Forelimb muscle (tissue), 1 donor: Measurements from ENCODE around the gene GALNT18. TPM values are rescaled to one million over a fixed set of nuclear protein-coding genes. Genes with fewer than 3 reads are reported as not detected.

Experiments used
- DNase-seq: peaks from one replicate; pipeline ENCODE4 v3.0.0-alpha.2; 2013; ENCODE audit warnings: low read depth
- polyA plus RNA-seq: library from polyadenylated mRNA; unstranded; fragments of 120-200 nt; gene quantifications from one replicate; pipeline ENCODE4 v1.2.1, GENCODE V29; 2013; ENCODE audit not compliant: insufficient read length

GALNT18 gene
- polyA plus RNA-seq, 1 donor = 10.0 TPM

GRCh38 chr11:11411401-11411985 is 210.3 kb downstream of the GALNT18 start:
- DNase-seq = no peak

DNA sequence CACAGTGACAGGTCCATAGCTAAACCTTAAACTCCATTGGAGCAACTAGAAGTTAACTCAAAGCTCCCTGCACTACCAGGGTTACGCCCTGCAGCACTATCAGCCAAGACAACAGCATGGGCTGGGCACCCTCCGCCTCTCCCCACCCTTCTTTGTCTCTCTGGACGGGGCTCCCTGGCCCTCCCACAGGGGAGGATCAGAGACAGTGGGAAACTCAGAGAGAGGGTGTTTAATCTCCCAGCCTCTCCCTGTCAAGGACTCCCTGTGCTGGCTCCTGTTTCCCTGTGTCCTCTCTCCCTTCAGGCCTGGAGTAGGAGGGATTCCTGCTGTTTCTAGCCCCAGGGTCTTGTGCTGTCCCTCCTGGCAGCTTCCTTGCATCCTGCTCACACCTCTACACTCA is 211.9 kb downstream of the GALNT18 start:
- DNase-seq = no peak

- no peak for DNase-seq
Observed at GRCh38 chr11:11409224-11409623, 212.6 kb downstream of the GALNT18 start.

DNA sequence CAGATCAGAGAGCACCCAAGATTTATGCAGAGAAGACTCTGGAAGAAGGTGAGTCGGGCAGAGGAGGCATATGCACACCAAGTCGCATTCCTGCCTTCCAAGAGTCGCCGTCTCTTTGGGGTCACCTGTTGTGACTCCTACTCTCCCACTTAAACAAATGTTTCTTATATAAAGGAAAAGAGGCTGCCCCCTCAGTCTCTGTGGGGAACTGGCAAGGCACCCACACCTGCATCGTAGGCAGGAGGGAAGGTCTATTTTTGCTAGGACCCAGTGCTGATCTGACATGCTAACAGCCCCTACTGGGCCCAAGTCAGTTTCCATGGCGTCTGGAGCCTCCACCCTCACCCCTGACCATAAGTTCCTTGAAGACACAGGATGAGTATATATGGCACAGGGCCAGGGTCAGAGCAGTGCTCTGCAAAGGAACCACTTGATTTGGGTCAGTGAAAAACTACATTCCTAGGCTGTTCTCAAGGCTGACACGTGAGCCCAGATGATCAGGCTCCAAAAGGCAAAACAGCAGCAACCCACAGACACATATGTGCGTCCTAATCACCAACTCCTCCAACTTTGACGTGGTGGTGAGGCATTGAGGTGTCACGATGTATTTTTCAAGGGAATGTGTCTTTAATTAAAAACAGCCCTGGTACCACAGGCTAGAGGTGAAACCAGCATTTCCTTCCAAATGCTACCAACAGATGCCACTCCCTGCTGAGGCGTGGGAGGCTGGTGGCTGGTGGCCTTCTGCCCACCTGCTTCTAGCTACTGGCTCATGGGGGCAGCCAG is 213.2 kb downstream of the GALNT18 start:
- DNase-seq = no peak

- no peak for DNase-seq
Observed at GRCh38 chr11:11407763-11408084, 214.1 kb downstream of the GALNT18 start.

DNA sequence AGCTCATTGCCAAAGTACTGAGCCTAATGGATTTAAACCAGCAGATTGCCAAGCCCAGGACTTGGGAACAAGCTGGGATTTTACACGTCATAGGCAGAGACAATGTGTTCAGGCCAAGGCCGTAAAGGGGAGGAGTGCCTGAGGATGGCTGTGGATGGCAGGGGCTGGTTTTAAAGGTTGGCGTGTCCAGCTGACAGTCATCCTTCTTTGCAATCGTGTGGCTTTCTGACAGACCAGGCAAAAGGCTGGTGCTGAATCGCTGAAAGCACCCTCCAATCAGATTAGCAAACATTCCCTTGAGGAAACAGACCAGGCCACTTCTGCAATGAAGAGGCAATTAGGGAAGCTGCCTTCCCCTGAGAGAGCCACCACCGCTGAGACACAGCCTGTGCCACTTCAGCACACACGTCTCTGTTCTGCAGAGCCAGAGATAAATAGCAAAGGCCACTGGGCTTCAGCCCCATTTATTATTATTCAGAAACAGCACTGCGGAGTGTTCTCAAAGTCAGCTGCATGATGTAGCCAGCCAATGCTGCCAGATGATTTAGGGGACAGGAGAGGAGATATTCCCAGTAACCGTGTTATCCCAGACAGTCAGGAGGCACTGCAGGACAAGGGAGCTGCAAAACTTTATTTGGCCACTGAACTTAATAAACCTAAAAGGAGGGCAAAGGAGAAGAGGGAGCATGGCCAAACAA is 214.6 kb downstream of the GALNT18 start:
- DNase-seq = no peak

- DNase-seq = no peak
Observed at GRCh38 chr11:11406652-11407051, 215.2 kb downstream of the GALNT18 start.

DNA sequence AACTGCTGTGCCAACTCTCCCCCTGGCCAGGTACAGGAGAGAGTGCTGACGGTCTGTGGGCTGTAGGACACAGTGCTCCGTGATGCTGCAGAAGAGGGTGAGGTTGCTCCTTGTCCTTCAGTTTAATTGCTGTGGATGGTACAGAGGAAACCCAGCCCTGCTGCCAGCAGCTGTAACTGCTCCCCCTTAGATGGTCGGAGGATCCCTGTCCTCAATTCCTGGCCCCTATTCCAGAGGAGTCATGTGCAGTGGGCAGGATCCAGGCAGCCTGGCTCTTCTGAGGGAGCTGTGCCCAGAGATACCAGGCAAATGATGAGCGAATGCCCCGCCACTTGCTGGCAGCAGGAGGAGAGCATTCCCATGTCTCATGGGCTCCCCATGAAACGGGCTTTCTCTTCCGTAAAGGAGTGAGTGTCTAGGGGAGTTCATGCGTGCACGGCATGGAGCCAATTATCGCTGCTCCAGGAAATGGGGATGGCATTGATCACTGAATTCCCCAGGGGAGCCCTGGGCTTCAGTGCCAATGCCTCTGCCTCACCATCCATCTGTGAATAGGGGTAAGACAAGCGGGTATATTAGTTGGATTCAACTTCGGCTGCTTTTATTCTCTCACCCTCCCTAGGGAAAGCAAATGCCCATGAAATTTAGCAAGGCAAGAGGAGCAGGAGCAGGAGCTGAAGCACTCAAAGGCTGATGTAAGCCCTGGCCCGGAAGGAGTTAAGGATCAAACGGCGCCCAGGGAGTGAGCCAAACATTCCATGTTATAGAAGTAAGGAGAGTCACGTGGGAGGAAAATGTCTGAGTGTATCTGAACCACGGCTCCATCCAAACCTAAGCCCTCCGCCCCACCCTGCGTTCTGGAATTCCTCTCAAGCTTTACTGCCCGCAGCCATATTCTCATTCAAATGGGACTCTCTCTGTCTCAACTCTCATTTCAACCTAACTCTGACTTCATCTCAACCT is 217.8 kb downstream of the GALNT18 start:
- no peak for DNase-seq

DNA sequence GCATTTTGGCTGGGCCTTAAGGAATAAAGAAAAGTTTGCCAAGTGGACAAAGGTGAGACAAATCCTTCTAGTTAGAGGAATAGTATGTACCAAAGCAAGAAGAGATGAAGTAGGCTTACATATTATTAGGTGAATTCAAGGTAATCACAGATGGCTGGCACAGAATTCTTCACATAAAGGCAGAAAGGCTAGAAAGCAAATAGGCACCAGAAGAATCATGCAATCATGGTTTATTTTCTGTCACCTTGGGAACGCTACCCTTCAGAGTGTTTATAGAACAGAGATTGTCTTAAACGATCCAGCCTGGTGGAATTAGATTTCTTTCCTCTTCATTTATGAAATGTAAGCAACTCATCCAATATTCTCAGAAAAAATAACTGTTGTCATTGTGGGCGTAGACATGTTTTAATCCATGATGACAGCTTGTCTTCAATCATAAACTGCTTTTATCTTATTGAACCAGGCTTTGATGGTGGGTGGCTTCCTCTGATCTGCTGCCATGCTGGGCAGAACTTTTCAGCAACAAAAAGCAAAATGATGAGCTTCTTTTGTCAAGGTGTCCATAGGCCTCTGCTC is 219.8 kb downstream of the GALNT18 start:
- no peak for DNase-seq

DNA sequence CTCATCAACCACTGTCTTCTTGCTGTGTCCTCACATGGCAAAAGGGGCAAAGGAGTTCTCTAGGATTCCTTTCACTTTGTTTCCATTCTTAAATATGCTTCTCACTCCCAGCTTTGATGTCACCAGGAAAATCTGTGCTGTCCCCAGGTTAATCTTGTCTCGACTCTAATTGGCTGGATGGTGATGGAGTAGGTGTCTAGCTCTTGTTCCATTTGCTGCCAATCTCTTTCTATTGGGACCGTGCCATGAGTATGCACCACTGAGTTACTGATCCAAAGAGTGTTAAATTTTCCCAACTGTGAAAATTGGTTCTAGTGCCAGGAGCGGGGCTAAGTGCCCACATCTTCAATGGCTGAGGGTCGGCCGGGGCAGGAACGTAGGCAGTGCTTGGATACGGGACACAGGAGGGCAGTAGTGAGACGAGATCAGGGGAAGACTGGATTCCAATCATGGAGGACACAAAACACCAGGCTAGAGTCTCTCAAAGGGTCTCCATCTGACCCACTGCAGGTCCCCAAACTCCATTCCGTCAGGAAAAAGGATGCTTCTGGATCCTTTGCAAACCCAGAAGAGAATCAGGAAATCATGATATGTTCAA is 221.1 kb downstream of the GALNT18 start:
- no peak for DNase-seq

GRCh38 chr11:11400121-11400520 is 221.7 kb downstream of the GALNT18 start:
- no peak for DNase-seq

GRCh38 chr11:11397781-11398180 is 224.0 kb downstream of the GALNT18 start:
- no peak for DNase-seq

DNA sequence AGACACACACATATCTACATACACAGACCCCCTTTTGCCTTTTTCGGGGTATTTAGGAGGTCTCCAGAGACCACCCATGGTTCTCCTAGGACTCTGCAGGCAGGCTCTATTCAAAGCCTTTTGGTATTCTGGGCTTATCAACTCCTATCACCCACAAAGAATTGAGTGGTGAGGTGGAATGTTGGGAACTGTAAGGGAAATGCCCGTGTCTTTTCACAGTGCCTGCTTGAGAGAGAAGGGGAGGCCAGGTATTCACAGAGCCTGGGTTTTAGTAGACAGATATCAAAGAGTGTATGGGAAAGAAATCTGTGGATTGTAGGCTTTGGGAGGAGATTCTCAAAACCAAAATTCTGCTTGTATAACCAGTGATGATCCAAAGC is 224.8 kb downstream of the GALNT18 start:
- DNase-seq = no peak

- DNase-seq = peak; percentile 62
Observed at GRCh38 chr11:11396301-11397035, 225.3 kb downstream of the GALNT18 start.

GRCh38 chr11:11395126-11395525 is 226.7 kb downstream of the GALNT18 start:
- DNase-seq = no peak

GRCh38 chr11:11394241-11394640 is 227.6 kb downstream of the GALNT18 start:
- no peak for DNase-seq

DNA sequence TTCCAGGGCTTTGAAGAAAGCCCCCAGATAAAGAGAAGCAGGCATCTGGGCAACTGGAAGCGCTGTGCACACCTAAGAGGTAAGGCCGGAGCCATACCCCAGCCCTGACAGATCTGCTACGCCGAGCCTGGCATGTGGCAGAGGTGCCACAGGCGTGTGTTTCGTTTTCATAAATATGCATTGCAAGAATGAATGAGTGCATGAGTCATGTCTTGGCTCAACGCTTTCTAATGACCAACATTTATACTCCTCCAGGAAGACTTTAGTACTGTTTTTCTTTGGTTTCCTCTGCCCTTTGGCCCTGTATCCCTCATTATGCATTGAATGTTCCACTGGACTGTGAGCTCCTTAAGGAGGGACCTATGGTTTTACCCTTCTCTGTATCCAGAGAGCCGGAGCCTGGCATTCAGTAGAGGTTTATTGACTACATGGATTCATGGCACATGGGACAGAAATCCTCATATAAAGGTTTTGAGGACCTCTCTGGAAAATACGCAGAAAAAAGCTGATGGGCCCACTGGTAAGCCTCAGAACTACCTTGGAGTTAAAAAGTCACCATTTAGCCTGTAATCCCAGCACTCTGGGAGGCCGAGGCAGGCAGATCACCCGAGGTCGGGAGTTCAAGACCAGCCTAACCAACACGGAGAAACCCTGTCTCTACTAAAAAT is 229.9 kb downstream of the GALNT18 start:
- no peak for DNase-seq

GRCh38 chr11:11391169-11391568 is 230.6 kb downstream of the GALNT18 start:
- DNase-seq = no peak

- DNase-seq = no peak
Observed at GRCh38 chr11:11390068-11390771, 231.6 kb downstream of the GALNT18 start.
